ENCODE data around the gene TNK2. TPM values are rescaled to one million over a fixed set of nuclear protein-coding genes. Genes with fewer than 3 reads are reported as not detected.
"Not testable (repeated sequence)": the region's sequence is repeated elsewhere in the genome, so short reads cannot be mapped to it uniquely, and the experiment has no call there.

TNK2 gene
- total RNA-seq, 2 donors from 2014 or later = 47.6 to 50.4 TPM

DNA sequence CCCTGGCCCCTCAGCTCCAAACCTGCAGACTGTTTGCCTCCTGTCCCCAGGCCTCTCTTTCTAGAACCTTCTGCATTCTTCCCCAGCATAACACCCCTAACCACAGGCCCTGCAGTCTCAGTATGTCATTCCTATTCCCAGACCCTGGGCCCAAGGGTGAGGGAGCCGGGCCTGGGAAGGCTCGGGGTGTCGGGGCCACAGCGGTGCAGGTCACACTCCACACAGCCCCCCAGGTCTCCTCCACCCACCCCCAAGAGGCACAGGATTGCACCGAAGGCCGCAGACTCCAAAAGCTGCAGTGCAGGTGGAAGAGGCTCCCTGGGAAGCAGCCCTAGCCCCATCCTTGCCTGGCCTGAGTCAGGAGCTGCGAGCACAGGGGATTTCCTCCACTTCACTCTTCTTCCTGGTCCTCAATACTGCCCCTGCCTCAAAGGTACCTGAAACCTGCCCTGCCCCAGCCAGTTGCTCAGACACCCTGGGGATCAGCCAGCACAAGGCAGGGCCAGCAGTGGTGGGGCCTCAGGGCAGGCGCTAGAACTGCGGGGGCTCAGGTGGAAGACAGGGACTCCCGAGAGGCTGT lies 31.1 kb downstream of the TNK2 start:
- ATAC-seq = no peak
- intact Hi-C loops (cut with DNase I) = no loop called here
- no peak for DNase-seq

- intact Hi-C loops (cut with DNase I) = no loop called here
- ATAC-seq = peak in 1 of 2 donors; percentile 64
- DNase-seq = no peak
Observed at GRCh38 chr3:195876297-195877064, 31.9 kb downstream of the TNK2 start.

DNA sequence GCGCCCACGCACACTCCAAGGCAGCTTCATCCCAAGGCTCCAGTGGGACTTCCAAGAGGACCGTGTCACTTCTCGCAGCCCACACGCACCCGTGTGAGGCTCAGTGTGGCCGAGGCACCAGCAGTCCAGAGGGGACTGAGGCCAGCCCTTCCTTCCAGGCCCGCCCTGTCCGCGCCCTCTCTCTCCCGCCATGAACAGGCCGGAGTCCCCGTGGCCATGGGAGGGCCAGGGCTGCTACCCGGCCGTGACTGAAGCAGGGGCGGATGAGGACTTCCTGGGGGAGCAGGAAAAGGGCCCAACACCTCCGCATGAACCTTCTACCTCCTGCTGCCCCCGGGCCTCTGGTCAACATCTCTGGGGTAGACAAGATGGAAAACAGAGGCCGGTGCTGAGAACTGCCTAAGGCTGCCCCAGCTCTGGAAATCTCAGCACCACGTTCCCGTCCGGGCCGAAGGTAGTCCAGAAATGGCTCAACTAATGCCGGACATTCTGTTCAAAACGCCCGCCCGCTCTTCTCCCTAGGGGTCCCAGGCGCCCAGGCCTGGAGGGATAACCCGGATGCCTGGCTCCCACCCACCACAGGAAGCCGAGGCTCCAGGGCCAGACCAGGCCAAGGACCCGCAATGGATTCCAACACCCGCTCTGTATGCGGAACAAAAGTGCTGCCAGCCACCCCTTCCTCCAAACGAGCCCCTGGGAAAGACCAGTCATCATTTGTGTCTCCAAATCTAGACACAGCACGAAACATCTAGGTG lies 32.7 kb downstream of the TNK2 start:
- no peak for ATAC-seq
- no peak for DNase-seq
- intact Hi-C loops (cut with DNase I) = no loop called here

DNA sequence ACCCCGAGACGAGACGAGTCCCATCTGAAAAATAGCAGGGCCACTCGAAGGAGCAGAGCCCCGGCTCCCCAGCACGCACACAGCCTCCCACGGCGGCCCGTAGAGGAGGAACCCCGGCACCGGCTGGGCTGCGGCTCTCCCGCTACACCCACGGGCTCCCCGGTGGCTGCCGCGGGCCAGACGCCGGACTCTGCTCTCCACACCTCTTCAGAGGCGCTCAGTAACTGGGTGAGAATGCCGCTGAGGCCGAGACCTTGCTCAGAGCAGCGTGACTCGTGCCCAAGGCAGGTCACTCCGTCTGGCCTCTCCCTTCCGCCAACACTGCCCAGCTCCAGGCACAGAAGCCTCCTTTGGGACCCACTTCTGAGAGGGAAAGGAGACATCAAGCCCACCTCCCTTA lies 34.4 kb downstream of the TNK2 start:
- peak; percentile 16 to 58 for ATAC-seq
- intact Hi-C loops (cut with DNase I) = no loop called here

DNA sequence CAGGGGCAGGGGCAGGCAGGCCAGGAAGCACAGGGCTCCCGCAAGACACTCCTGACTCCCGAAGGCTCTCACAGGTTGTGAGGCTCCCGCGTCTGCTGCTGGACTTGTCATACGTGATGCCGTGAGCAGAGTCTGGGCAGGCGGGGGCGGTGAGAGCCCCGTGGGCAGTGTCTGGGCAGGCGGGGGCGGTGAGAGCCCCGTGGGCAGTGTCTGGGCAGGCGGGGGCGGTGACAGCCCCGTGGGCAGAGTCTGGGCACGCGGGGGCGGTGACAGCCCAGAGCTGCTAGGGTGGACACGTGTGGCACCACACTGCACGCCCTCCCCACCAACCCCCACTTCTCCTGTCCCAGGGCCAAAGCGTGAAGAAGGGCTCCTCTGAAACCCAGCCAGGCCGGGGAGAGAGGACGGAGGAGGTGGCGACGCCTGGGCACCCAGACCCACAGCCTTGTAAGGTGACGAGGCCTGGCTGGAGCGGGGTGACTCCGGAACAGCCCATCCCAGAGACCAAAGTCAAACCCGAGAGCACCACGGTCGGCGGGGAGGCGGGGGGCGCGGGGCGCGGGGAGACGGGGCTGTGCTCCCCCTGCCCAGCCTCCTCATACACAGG lies 35.0 kb downstream of the TNK2 start:
- intact Hi-C loops (cut with DNase I) = no loop called here
- peak; percentile 66 to 80 for ATAC-seq
- DNase-seq = peak; percentile 53

More for the DNA sequence above, 34.4 kb downstream of the TNK2 start:
- DNase-seq = no peak

GRCh38 chr3:195872800-195873199 lies 35.6 kb downstream of the TNK2 start:
- no peak for DNase-seq
- intact Hi-C loops (cut with DNase I) = no loop called here

GRCh38 chr3:195872097-195872496 lies 36.3 kb downstream of the TNK2 start:
- no peak for ATAC-seq
- intact Hi-C loops (cut with DNase I) = no loop called here
- no peak for DNase-seq

More at GRCh38 chr3:195872800-195873199, 35.6 kb downstream of the TNK2 start:
- no peak for ATAC-seq

- DNase-seq; intact Hi-C loops (cut with DNase I); ATAC-seq: not testable (repeated sequence)
Observed at GRCh38 chr3:195871686-195872085, 36.7 kb downstream of the TNK2 start.

GRCh38 chr3:195870937-195871336 lies 37.4 kb downstream of the TNK2 start:
- intact Hi-C loops (cut with DNase I) = no loop called here

GRCh38 chr3:195870442-195870841 lies 37.9 kb downstream of the TNK2 start:
- ATAC-seq (peak in 1 of 2 donors; percentile 7), DNase-seq (no peak)
- intact Hi-C loops (cut with DNase I) = no loop called here

More at GRCh38 chr3:195870937-195871336, 37.4 kb downstream of the TNK2 start:
- DNase-seq (no peak), ATAC-seq (no peak)

DNA sequence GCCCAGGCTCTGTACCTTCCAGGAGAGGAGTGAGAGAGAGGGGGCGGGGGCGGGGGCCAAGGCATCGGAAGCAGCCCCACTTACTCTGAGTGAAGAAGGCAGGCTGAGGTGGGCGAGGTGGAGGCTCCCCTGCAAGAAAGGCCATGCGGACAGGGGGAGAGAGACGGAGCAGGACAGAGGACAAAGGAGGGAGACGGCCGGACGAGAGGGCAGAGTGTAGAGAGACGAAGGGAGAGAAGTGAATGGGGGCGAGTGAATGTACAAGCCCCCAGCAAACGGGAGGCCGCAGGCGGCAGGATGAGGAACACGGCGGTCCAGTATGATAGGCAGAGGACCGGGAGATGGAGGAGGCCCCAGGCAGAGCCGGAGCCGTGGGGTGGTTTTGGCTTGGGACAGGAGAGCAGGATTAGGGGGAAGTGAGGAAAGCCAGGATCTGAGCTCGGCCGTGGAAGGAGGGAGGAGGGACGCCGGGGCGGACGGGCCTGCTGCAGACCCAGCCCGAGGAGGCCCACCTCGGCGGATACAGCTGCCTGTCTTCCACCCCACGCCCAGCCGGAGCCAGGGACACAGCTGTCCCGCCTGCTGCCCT lies 38.8 kb downstream of the TNK2 start:
- intact Hi-C loops (cut with DNase I) = no loop called here
- DNase-seq = no peak
- ATAC-seq = no peak

DNA sequence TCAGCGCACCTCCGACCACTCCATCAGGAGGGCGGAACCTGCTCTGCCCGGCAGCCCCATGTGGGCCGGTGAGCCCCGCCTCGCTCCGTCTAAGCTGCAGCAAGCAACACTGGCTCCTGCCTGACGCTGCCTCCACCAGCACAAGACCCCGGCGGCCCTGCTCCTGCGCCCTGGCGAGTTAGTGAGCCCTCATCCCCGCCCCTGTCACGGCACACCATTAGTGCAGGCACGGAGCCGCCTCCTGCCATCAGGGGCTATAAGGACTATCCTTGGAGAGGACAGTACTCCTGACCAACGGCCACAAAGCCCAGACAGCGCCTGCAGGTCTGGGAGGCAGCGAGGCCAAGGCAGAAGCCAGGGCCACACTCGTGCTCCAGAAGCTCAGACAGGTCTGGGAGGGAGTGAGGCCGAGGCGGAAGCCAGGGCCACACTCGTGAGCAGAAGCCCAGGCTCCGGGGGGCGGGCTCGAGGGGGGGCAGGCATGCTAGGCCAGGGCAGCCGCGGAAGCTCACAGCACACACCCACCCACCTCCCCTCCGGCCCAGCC lies 39.4 kb downstream of the TNK2 start:
- intact Hi-C loops (cut with DNase I) = no loop called here
- ATAC-seq = no peak
- DNase-seq = no peak

- intact Hi-C loops (cut with DNase I) = no loop called here
- DNase-seq (no peak), ATAC-seq (no peak)
Observed at GRCh38 chr3:195868336-195868865, 40.0 kb downstream of the TNK2 start.

DNA sequence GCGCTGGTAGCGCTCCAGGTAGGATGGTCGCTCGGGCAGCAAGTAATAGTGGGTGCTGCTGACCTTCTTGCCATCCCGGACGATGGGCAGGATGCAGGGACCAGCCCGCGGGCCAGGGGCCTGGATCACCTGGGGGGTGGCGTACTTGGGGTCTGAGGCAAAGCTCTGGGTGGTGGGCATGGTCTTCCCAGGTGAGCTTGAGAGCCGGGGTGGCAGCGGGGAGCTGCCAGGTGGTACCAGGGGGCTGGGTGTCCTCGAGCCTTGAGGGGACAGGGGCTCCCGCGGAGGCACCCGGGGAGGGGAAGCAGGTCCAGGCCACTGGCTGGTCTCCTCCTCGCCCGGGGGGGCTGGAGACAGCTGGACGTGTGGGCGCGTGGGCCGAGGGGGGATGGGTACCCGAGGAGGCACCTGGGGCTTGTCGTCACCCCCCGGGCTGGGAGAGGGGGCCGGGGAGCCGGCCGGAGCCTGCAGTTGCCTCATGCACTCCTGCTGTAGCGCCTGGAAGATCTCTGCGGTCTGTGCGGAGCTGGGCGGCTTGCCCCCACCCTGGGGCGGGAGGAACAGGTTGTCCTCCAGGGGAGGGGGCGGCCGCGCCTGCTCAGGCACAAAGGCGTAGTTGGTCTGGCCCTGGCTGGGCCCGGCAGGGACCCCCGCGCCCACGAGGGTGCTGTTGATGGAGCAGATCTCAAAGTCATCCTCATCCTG lies 40.6 kb downstream of the TNK2 start:
- no peak for DNase-seq
- intact Hi-C loops (cut with DNase I) = no loop called here

GRCh38 chr3:195866686-195867511 lies 41.5 kb downstream of the TNK2 start:
- ATAC-seq = no peak
- intact Hi-C loops (cut with DNase I) = no loop called here
- no peak for DNase-seq

More for the DNA sequence above, 40.6 kb downstream of the TNK2 start:
- no peak for ATAC-seq

GRCh38 chr3:195865752-195866151 lies 42.6 kb downstream of the TNK2 start:
- ATAC-seq = no peak
- intact Hi-C loops (cut with DNase I) = no loop called here
- DNase-seq = no peak
